ENCODE results near the gene ALDH3A2. TPM values are rescaled to one million over a fixed set of nuclear protein-coding genes. Genes with fewer than 3 reads are reported as not detected.

ALDH3A2 gene
- 10 to 100 TPM; 12.0 to 20.6 (median 18.4) TPM for total RNA-seq (2021; fragmentation: NEBNext Ultra II Directional; extraction: Animal tissue kit (Norgen Biotek cat#: 25700))
- long read RNA-seq, transcript ALDH3A2-201 (10 exons, 3,928 nt), result major isoform, 11 of 21 reads
- long read RNA-seq, partial matches to known transcripts, result 3 of 21 reads
- long read RNA-seq, other reads (novel, unspliced or antisense), result 2 of 21 reads

- H3K9me3 Mint-ChIP-seq, result no peaks in the 10 kb centered on the region
- peak within 1 kb of the TSS; percentile 98 for H3K27ac Mint-ChIP-seq
- H3K27me3 Mint-ChIP-seq (ENCODE audit: insufficient read depth), result peaks cover 6% of the 10 kb centered on the region; the same call in 1 of the 2 replicates
- H3K36me3 Mint-ChIP-seq (ENCODE audit: low read depth), result peaks cover 11% of the 10 kb centered on the region
- DNase-seq, result peak; percentile 88
- H3K4me3 Mint-ChIP-seq, result peak within 1 kb of the TSS; percentile 96
- H3K4me1 Mint-ChIP-seq (ENCODE audit: low read depth), result peaks cover 67% of the 10 kb centered on the region
- TF ChIP-seq, protein P1, sequence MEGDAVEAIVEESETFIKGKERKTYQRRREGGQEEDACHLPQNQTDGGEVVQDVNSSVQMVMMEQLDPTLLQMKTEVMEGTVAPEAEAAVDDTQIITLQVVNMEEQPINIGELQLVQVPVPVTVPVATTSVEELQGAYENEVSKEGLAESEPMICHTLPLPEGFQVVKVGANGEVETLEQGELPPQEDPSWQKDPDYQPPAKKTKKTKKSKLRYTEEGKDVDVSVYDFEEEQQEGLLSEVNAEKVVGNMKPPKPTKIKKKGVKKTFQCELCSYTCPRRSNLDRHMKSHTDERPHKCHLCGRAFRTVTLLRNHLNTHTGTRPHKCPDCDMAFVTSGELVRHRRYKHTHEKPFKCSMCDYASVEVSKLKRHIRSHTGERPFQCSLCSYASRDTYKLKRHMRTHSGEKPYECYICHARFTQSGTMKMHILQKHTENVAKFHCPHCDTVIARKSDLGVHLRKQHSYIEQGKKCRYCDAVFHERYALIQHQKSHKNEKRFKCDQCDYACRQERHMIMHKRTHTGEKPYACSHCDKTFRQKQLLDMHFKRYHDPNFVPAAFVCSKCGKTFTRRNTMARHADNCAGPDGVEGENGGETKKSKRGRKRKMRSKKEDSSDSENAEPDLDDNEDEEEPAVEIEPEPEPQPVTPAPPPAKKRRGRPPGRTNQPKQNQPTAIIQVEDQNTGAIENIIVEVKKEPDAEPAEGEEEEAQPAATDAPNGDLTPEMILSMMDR (IDR thresholded peaks at IDR 0.05), result peak; percentile 39
Measured at GRCh38 chr17:19648475-19649273, at the start of gene ALDH3A2. TSS of gene ALDH3A2 (plus strand) at chr17:19648751. CDS start at chr17:19648972, 221 bp downstream.

DNA sequence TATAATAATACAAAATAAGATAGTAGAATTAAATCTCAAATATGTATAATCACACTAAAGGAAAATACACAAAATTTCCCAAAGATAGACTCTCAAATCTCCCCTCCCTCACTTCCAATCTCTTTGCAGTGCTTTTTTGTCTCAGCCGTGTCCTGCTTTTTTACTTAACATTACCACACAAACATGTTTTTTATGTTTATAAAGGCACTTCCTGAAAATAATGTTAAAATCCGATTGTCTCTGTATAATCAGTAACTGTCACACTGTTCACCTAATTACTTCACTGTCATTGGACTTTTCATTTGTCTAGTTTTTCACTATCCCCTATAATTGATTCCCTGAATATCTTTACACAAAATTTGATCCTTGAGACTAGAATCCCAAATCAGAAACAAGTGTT lies 38.2 kb upstream of the ALDH3A2 start:
- no peaks in the 10 kb centered on the region for H3K4me1 Mint-ChIP-seq (ENCODE audit: low read depth)
- no peak for DNase-seq

DNA sequence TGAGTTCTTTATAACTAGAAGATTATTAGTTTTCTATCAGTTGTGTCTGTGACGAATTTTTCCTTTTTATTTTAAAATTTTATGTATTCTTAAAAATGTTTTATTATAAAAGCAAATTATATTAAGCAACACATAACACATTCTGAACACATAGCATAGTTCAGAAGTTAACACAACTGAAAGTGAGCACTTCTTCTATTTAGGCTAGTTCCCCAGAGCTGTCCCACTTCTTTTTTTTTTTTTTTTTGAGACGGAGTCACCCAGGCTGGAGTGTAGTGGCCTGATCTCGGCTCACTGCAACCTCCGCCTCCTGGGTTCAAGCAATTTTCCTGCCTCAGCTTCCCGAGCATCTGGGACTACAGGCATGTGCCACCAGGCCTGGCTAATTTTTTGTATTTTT lies 37.7 kb upstream of the ALDH3A2 start:
- TF ChIP-seq, protein P1 (IDR thresholded peaks at IDR 0.05), result no peak

More for the DNA sequence above, 38.2 kb upstream of the ALDH3A2 start:
- no peaks in the 10 kb centered on the region for H3K9me3 Mint-ChIP-seq
- H3K4me3 Mint-ChIP-seq, result no peak overlapping the region
- H3K27ac Mint-ChIP-seq, result no peak overlapping the region
- H3K27me3 Mint-ChIP-seq (ENCODE audit: insufficient read depth), result peaks cover 28% of the 10 kb centered on the region
- no peaks in the 10 kb centered on the region for H3K36me3 Mint-ChIP-seq (ENCODE audit: low read depth)
- TF ChIP-seq, protein P1 (IDR thresholded peaks at IDR 0.05), result no peak

GRCh38 chr17:19613979-19614378 lies 34.6 kb upstream of the ALDH3A2 start:
- peaks cover 20% of the 10 kb centered on the region for H3K9me3 Mint-ChIP-seq

More for the DNA sequence above, 37.7 kb upstream of the ALDH3A2 start:
- Mint-ChIP-seq H3K9me3 (no peaks in the 10 kb centered on the region), H3K36me3 (ENCODE audit: low read depth) (no peaks in the 10 kb centered on the region), H3K27ac (no peak overlapping the region), H3K27me3 (ENCODE audit: insufficient read depth) (peaks cover 25% of the 10 kb centered on the region), H3K4me3 (no peak overlapping the region), H3K4me1 (ENCODE audit: low read depth) (no peaks in the 10 kb centered on the region)
- DNase-seq, result no peak

GRCh38 chr17:19614900-19615299 lies 33.7 kb upstream of the ALDH3A2 start:
- DNase-seq, result no peak
- peaks cover 10% of the 10 kb centered on the region for H3K27me3 Mint-ChIP-seq (ENCODE audit: insufficient read depth)
- peaks cover 30% of the 10 kb centered on the region for H3K9me3 Mint-ChIP-seq
- H3K27ac Mint-ChIP-seq, result no peak overlapping the region
- TF ChIP-seq, protein P1 (IDR thresholded peaks at IDR 0.05), result no peak
- H3K4me3 Mint-ChIP-seq, result no peak overlapping the region
- no peaks in the 10 kb centered on the region for H3K4me1 Mint-ChIP-seq (ENCODE audit: low read depth)
- H3K36me3 Mint-ChIP-seq (ENCODE audit: low read depth), result peaks cover 18% of the 10 kb centered on the region

More at GRCh38 chr17:19613979-19614378, 34.6 kb upstream of the ALDH3A2 start:
- TF ChIP-seq, protein P1 (IDR thresholded peaks at IDR 0.05), result no peak
- no peak for DNase-seq
- H3K36me3 Mint-ChIP-seq (ENCODE audit: low read depth), result peaks cover 9% of the 10 kb centered on the region
- H3K27ac Mint-ChIP-seq, result no peak overlapping the region
- H3K27me3 Mint-ChIP-seq (ENCODE audit: insufficient read depth), result peaks cover 13% of the 10 kb centered on the region
- no peak overlapping the region for H3K4me3 Mint-ChIP-seq
- no peaks in the 10 kb centered on the region for H3K4me1 Mint-ChIP-seq (ENCODE audit: low read depth)

Data from HFFc6 (cell line).